ENCODE data around the gene TLE3.
A peak's percentile ranks its signal among the peaks of the same experiment; 100 is the strongest.
"Not testable (repeated sequence)": the region's sequence is repeated elsewhere in the genome, so short reads cannot be mapped to it uniquely, and the experiment has no call there.

TLE3 gene

GRCh38 chr15:70097321-70098152 is at the start of gene TLE3:
TSS of gene TLE3 (minus strand) at chr15:70097917. CDS start at chr15:70096798, 1,119 bp downstream.
- DNase-seq = peak; percentile 99

- DNase-seq = no peak
Measured at GRCh38 chr15:70147178-70147760, 49.6 kb upstream of the TLE3 start.

DNA sequence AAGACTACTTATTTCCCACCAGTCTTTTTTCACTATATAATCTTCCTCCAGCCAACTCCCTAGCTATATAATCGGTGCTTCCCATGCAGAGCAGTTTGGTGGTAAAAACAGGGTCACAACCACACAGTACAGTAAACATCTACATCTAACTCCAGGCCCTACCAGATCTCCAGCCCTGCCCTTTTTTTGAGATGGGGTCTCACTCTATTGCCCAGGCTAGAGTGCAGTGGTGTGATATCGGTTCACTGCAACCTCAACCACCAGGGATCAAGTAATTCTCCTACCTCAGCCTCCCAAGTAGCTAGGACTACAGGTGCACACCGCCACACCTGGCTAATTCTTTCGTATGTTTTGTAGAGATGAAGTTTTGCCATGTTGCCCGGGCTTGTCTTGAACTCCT is 49.1 kb upstream of the TLE3 start:
- no peak for DNase-seq

DNA sequence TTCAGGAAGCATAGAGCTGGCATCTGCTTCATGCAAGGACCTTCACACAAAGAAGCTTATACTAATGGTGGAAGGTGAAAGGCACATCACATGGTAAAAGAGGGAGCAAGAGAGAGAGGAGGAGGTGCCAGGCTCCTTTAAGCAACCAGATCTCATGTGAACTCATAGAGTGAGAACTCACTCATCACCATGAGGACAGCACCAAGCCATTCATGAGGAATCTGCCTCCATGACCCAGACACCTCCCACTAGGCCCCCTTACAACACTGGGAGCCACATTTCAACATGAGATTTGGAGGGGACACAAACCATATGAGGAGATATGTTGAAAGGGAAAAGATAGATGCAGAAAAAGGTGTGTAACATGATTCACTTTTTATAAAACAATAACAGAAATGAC is 48.4 kb upstream of the TLE3 start:
- no peak for DNase-seq

- no peak for DNase-seq
Measured at GRCh38 chr15:70145261-70145660, 47.5 kb upstream of the TLE3 start.

DNA sequence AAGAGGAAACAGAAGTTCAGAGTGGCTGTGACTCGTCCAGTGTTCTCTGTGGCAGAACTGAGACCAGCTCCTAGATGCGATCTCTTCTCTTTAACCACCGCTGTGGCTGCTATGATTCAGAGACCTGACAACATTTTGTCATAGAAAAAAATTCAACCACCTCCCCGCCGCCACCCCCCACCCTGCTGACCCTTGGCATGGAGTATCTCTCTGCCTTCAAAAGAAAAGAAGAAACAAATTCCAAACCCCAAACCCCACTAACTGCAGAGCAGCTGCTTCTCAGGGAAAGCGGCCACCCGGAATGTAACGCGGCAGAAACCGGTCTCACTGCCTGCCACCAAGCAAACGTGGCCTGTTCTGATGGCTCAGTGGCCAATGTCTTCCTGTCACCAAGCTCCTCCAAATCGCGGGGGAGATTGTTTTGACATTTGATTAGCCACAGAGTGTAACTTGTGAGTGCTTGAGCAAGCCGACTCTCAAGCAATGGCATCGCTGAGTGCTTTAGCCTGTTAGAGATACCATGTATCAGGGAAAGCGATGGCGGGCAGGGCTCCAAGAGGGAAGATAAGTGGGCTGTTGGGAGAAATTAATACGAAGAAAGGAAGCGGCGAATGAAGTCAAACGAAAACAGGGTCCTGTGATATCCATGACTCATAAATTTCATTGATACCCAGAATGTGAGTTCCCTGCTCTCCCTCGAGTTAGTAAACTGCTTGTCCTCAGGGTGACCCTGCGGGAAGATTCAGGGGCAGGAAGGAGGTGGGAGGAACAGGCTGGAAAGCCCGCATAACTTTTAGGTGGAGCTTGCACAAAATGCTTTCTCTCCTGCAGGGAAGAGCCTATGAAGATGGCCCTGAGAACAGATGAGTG is 44.8 kb upstream of the TLE3 start:
- DNase-seq = peak; percentile 62

- no peak for DNase-seq
Measured at GRCh38 chr15:70142072-70142321, 44.3 kb upstream of the TLE3 start.

- DNase-seq = no peak
Measured at GRCh38 chr15:70141376-70142071, 43.8 kb upstream of the TLE3 start.

GRCh38 chr15:70140543-70141375 is 43.0 kb upstream of the TLE3 start:
- no peak for DNase-seq

- DNase-seq = no peak
Measured at GRCh38 chr15:70140025-70140542, 42.4 kb upstream of the TLE3 start.

DNA sequence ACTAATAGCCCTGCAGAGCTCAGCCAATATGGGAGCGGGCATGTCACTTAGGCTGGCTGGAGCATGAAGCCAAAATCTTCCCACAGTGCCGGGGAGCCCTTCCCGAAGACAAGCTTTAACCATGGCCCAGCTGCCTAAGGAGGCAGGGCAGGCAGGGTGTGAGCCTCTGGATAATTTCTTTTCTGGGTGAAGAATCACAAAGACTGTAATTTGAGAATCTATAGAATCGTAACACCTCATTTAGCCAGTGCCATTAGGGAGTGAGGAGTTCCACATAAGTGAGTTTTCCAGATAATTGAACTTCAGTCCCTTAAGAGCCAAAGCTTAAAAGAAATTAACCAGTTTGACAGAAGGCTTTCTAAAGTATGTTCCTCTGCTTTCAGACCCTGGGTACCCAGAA is 40.2 kb upstream of the TLE3 start:
- DNase-seq = no peak

DNA sequence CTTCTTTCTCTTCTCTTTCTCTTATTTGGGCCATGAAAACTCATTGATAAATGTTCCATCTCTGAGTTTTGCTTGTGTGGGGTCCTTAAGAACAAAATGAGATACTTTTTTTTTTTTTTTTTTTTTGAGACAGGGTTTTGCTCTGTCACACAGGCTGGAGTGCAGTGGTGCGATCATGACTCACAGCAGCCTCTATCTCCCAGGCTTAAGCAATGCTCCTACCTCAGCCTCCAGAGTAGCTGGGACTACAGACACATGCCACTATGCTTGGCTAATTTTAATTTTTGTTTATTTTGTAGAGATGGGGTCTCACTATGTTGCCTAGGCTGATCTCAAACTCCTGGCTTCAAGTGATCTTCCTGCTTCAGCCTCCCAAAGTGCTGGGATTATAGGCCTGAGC is 39.3 kb upstream of the TLE3 start:
- not testable (repeated sequence) for DNase-seq

GRCh38 chr15:70133781-70134421 is 36.2 kb upstream of the TLE3 start:
- no peak for DNase-seq

DNA sequence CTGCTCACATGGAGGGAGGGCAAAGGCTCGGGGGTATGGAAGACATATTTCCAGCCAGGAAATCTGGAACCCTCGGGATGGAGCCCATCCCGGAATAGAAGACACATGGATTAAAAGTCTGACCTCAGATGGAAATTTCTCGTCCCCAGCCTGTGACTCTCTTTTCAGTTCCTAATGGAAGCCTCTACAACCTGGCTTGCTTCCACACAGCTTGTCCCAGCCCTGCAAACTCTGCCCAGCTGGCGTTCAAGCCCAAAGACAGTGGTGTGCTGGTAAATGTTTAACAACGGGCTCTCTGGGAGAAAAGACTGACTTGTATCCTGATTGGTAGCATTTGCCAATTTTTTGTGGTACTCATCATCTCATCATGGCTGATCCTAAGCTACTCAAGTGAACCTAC is 35.6 kb upstream of the TLE3 start:
- DNase-seq = no peak

GRCh38 chr15:70132571-70132970 is 34.9 kb upstream of the TLE3 start:
- DNase-seq = no peak

- no peak for DNase-seq
Measured at GRCh38 chr15:70132139-70132538, 34.4 kb upstream of the TLE3 start.

DNA sequence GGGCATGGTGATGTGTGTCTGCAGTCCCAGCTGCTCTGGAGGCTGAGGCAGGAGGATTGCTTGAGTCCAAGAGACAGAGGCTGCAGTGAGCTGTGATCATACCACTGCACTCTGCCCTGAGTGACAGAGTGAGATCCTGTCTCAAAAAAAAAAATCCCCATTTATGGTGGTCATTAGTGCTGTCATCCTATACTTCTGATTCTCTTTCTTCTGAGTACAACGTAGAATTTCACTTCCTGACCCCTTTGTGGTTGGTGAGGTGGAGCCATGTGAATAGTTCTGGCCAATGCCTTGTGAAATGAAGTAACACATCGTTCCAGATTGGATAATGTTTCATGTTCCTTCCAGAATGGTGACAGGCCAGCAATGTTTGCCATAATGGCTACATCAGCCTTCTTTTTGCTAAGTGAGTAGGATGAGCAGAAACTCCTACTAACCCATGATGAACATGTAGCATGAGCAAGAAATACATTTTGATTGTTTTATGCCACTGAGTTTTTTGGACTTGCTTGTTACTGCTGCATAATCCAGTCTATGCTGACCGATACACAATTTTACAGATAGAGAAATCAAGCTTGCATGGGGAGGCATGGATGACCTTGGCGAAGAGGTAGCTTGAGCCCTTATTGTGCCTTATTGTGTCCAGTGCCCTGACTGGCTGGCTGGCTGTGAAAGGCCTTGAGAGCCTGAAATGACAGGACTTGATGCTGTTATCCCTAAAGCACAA is 30.9 kb upstream of the TLE3 start:
- no peak for DNase-seq

DNA sequence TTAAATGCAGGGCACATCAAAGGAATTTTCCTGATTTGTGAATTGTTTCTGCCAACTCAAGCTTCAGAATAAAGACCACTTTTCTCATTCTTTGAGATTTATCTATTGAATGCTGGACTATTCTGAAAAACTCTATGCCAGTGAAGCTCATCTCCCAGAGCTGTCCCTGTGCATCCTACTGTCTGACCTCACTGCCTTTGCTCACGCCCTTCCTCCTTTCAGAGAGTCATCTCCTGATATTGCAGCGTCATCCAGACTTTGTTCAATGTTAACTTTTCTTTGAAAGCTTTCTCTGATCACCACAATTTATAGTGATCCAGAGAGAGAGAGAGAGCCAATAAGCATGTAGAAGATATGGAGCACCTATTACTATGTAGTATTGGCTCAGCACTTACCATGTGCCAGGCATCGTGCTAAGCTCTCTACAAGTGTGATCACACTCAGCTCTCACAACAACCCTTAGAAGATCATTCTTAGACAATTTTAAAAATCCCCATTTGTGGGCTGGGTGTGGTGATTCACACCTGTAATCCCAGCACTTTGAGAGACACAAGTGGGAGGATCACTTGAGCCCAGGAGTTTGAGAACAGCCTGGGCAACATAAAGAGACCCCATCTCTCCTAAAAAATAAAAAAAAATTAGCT is 30.2 kb upstream of the TLE3 start:
- no peak for DNase-seq

- DNase-seq = no peak
Measured at GRCh38 chr15:70127288-70127746, 29.6 kb upstream of the TLE3 start.

GRCh38 chr15:70126362-70126761 is 28.6 kb upstream of the TLE3 start:
- DNase-seq = no peak

All from fibroblast of upper back skin (primary cell).